ENCODE results near the gene HHAT.

The HHAT gene

GRCh38 chr1:210688512-210689234, 360.0 kb downstream of the HHAT start:
- H3K27me3 ChIP-seq (ENCODE audit: control insufficient read depth in 5 of 5, insufficient read depth in 4 of 5, low read length in 5 of 5): no peaks in the 10 kb centered on the region
- no peak overlapping the region for H3K27ac ChIP-seq (ENCODE audit: low read depth, low read length)
- H3K9ac ChIP-seq (ENCODE audit: low read length in 5 of 5): no peak overlapping the region
- H3K4me3 ChIP-seq (ENCODE audit: low read depth in 1 of 5, low read length in 5 of 5): no peak overlapping the region
- H3K4me1 ChIP-seq (ENCODE audit: control insufficient read depth in 5 of 5, insufficient read depth in 5 of 5, low read length in 5 of 5): no peaks in the 10 kb centered on the region
- H3K9me3 ChIP-seq (ENCODE audit: control insufficient read depth in 5 of 5, low read length in 5 of 5): peaks cover 0 to 6% (median 0%) of the 10 kb centered on the region in 5 donors
- H3K36me3 ChIP-seq (ENCODE audit: control insufficient read depth in 5 of 5, insufficient read depth in 5 of 5, low read length in 5 of 5): no peaks in the 10 kb centered on the region

DNA sequence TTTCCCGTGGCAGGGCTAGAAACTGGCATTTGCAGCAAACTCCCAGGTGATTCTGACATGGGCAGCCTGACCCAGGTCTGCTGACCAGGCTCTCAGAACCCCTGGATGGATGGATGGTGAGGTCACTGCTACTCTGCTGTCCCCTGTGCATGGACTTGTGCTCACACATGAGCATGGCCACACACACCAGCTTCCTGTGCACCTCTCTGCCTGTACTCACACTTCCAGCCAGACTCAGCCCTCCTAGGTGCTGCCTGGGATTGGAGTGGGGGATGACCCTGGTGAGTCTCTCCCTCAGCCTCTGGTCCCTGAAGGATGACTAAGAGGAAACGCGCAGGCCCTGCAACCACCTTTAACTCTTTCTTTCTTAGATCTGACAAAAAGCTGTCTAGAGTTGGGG, 361.1 kb downstream of the HHAT start:
- Histone ChIP-seq H3K27ac (ENCODE audit: low read depth, low read length) (no peak overlapping the region), H3K4me1 (ENCODE audit: control insufficient read depth in 5 of 5, insufficient read depth in 5 of 5, low read length in 5 of 5) (no peaks in the 10 kb centered on the region), H3K9ac (ENCODE audit: low read length in 5 of 5) (no peak overlapping the region), H3K9me3 (ENCODE audit: control insufficient read depth in 5 of 5, low read length in 5 of 5) (peaks cover 0 to 5% (median 0%) of the 10 kb centered on the region in 5 donors), H3K4me3 (ENCODE audit: low read depth in 1 of 5, low read length in 5 of 5) (no peak overlapping the region), H3K27me3 (ENCODE audit: control insufficient read depth in 5 of 5, insufficient read depth in 4 of 5, low read length in 5 of 5) (peaks cover 0 to under 1% (median 0%) of the 10 kb centered on the region in 5 donors), H3K36me3 (ENCODE audit: control insufficient read depth in 5 of 5, insufficient read depth in 5 of 5, low read length in 5 of 5) (no peaks in the 10 kb centered on the region)

- H3K27me3 ChIP-seq (ENCODE audit: control insufficient read depth in 5 of 5, insufficient read depth in 4 of 5, low read length in 5 of 5): peaks cover 0 to 3% (median 0%) of the 10 kb centered on the region in 5 donors
- no peaks in the 10 kb centered on the region for H3K36me3 ChIP-seq (ENCODE audit: control insufficient read depth in 5 of 5, insufficient read depth in 5 of 5, low read length in 5 of 5)
- H3K9me3 ChIP-seq (ENCODE audit: control insufficient read depth in 5 of 5, low read length in 5 of 5): peaks cover 0 to 4% (median 0%) of the 10 kb centered on the region in 5 donors
- H3K4me3 ChIP-seq (ENCODE audit: low read depth in 1 of 5, low read length in 5 of 5): no peak overlapping the region
- H3K27ac ChIP-seq (ENCODE audit: low read depth, low read length): no peak overlapping the region
- no peak overlapping the region for H3K9ac ChIP-seq (ENCODE audit: low read length in 5 of 5)
- H3K4me1 ChIP-seq (ENCODE audit: control insufficient read depth in 5 of 5, insufficient read depth in 5 of 5, low read length in 5 of 5): no peaks in the 10 kb centered on the region
Measured at GRCh38 chr1:210690236-210690635, 361.5 kb downstream of the HHAT start.

GRCh38 chr1:210691039-210691610, 362.4 kb downstream of the HHAT start:
- peaks cover 0 to 3% (median 0%) of the 10 kb centered on the region in 5 donors for H3K27me3 ChIP-seq (ENCODE audit: control insufficient read depth in 5 of 5, insufficient read depth in 4 of 5, low read length in 5 of 5)
- H3K9me3 ChIP-seq (ENCODE audit: control insufficient read depth in 5 of 5, low read length in 5 of 5): peaks cover 0 to 4% (median 0%) of the 10 kb centered on the region in 5 donors
- no peaks in the 10 kb centered on the region for H3K36me3 ChIP-seq (ENCODE audit: control insufficient read depth in 5 of 5, insufficient read depth in 5 of 5, low read length in 5 of 5)
- H3K4me1 ChIP-seq (ENCODE audit: control insufficient read depth in 5 of 5, insufficient read depth in 5 of 5, low read length in 5 of 5): no peaks in the 10 kb centered on the region
- H3K4me3 ChIP-seq (ENCODE audit: low read depth in 1 of 5, low read length in 5 of 5): no peak overlapping the region
- H3K27ac ChIP-seq (ENCODE audit: low read depth, low read length): no peak overlapping the region
- H3K9ac ChIP-seq (ENCODE audit: low read length in 5 of 5): no peak overlapping the region

DNA sequence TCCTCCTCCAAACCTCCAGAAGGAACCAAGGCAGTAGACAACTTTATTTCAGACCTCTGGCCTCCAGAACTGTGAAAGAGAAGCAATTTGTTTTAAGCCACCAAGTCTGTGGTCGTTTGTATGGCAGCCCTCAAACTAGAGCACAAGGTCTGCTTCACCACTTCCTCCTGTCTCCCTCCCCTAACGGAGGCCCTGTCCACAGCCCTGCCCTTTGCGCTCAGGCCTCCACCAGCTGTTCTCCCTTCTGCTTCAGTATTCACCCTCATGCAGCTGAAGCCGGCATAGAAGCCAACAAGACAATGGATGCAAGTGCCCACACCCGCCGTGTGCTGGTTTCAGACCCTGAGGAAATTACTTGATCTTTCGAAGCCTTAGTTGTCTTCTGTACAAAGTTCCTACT, 364.1 kb downstream of the HHAT start:
- H3K9me3 ChIP-seq (ENCODE audit: control insufficient read depth in 5 of 5, low read length in 5 of 5): peaks cover 0 to 4% (median 0%) of the 10 kb centered on the region in 5 donors
- H3K9ac ChIP-seq (ENCODE audit: low read length in 5 of 5): no peak overlapping the region
- peaks cover 0 to 5% (median 0%) of the 10 kb centered on the region in 5 donors for H3K4me1 ChIP-seq (ENCODE audit: control insufficient read depth in 5 of 5, insufficient read depth in 5 of 5, low read length in 5 of 5)
- peaks cover 0 to 3% (median 0%) of the 10 kb centered on the region in 5 donors for H3K27me3 ChIP-seq (ENCODE audit: control insufficient read depth in 5 of 5, insufficient read depth in 4 of 5, low read length in 5 of 5)
- no peak overlapping the region for H3K27ac ChIP-seq (ENCODE audit: low read depth, low read length)
- H3K4me3 ChIP-seq (ENCODE audit: low read depth in 1 of 5, low read length in 5 of 5): no peak overlapping the region
- no peaks in the 10 kb centered on the region for H3K36me3 ChIP-seq (ENCODE audit: control insufficient read depth in 5 of 5, insufficient read depth in 5 of 5, low read length in 5 of 5)

DNA sequence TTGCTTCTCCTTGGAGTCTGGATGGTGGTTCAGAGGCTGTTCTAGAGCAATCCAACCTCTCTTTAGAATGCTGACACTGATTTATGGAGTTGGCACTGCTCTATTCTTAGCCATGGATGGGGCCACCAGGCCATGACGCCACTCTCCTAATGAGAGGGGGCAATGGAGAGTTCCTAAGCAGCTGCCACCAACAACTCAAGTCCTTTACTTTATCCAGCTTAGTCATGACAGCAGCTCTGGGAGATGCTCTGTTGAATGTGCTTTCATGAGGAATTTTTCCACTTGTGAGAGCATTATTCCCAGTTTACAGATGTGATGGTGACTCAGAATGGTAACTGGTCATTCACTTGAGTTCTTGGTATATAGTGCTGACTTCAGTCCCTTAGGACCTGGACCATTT, 366.3 kb downstream of the HHAT start:
- H3K27ac ChIP-seq (ENCODE audit: low read depth, low read length): no peak overlapping the region
- H3K9ac ChIP-seq (ENCODE audit: low read length in 5 of 5): no peak overlapping the region
- no peaks in the 10 kb centered on the region for H3K36me3 ChIP-seq (ENCODE audit: control insufficient read depth in 5 of 5, insufficient read depth in 5 of 5, low read length in 5 of 5)
- peaks cover 0 to 5% (median 0%) of the 10 kb centered on the region in 5 donors for H3K4me1 ChIP-seq (ENCODE audit: control insufficient read depth in 5 of 5, insufficient read depth in 5 of 5, low read length in 5 of 5)
- H3K9me3 ChIP-seq (ENCODE audit: control insufficient read depth in 5 of 5, low read length in 5 of 5): peaks cover 0 to 4% (median 0%) of the 10 kb centered on the region in 5 donors
- H3K27me3 ChIP-seq (ENCODE audit: control insufficient read depth in 5 of 5, insufficient read depth in 4 of 5, low read length in 5 of 5): peaks cover 0 to 3% (median 0%) of the 10 kb centered on the region in 5 donors
- no peak overlapping the region for H3K4me3 ChIP-seq (ENCODE audit: low read depth in 1 of 5, low read length in 5 of 5)

DNA sequence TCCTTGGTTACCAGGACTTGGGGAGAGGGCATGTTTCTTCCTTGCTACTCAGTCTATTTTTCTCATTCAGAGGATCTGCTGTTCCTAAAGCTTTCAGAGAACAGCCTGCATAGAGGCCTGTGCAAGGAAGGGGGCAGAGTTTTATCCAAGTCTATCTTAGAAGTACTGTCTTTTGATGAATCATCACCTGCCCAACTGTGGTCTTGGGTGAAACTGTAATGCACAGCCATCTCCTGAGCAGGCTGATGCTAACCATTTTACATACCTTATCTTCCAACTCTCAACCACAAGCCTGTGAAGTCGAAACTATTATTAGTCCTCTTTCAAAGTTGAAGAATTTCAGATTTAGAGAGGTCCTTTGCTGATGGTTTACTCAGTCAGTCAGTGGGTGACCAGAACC, 368.0 kb downstream of the HHAT start:
- Histone ChIP-seq H3K36me3 (ENCODE audit: control insufficient read depth in 5 of 5, insufficient read depth in 5 of 5, low read length in 5 of 5) (no peaks in the 10 kb centered on the region), H3K27me3 (ENCODE audit: control insufficient read depth in 5 of 5, insufficient read depth in 4 of 5, low read length in 5 of 5) (peaks cover 0 to 3% (median 0%) of the 10 kb centered on the region in 5 donors), H3K9ac (ENCODE audit: low read length in 5 of 5) (no peak overlapping the region), H3K27ac (ENCODE audit: low read depth, low read length) (no peak overlapping the region), H3K9me3 (ENCODE audit: control insufficient read depth in 5 of 5, low read length in 5 of 5) (peaks cover 0 to 4% (median 0%) of the 10 kb centered on the region in 5 donors), H3K4me3 (ENCODE audit: low read depth in 1 of 5, low read length in 5 of 5) (no peak overlapping the region), H3K4me1 (ENCODE audit: control insufficient read depth in 5 of 5, insufficient read depth in 5 of 5, low read length in 5 of 5) (peaks cover 0 to 5% (median 0%) of the 10 kb centered on the region in 5 donors)

DNA sequence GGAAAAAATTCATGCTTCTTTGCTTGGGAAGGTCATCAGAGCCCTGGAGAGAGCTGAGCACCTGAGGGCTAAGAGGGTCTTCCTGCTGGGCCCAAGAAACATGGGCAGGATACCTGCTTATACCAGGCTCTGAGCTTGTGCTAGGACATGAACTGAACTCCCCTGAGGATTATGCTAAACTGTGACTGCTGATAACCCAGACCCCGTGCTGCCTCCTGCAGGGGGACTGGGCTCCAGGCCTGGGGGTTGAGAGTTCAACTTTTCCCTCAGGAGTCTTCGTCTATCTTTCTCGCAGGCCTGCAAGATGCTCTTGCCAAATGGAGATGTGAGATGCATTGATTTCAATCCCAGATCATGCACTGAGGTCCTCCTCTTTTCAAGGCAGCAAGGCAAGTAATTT, 368.5 kb downstream of the HHAT start:
- peaks cover 0 to 4% (median 0%) of the 10 kb centered on the region in 5 donors for H3K9me3 ChIP-seq (ENCODE audit: control insufficient read depth in 5 of 5, low read length in 5 of 5)
- no peak overlapping the region for H3K9ac ChIP-seq (ENCODE audit: low read length in 5 of 5)
- H3K27me3 ChIP-seq (ENCODE audit: control insufficient read depth in 5 of 5, insufficient read depth in 4 of 5, low read length in 5 of 5): peaks cover 0 to 3% (median 0%) of the 10 kb centered on the region in 5 donors
- peaks cover 0 to 5% (median 0%) of the 10 kb centered on the region in 5 donors for H3K4me1 ChIP-seq (ENCODE audit: control insufficient read depth in 5 of 5, insufficient read depth in 5 of 5, low read length in 5 of 5)
- no peak overlapping the region for H3K4me3 ChIP-seq (ENCODE audit: low read depth in 1 of 5, low read length in 5 of 5)
- H3K36me3 ChIP-seq (ENCODE audit: control insufficient read depth in 5 of 5, insufficient read depth in 5 of 5, low read length in 5 of 5): no peaks in the 10 kb centered on the region
- no peak overlapping the region for H3K27ac ChIP-seq (ENCODE audit: low read depth, low read length)

GRCh38 chr1:210698661-210699060, 370.0 kb downstream of the HHAT start:
- H3K9me3 ChIP-seq (ENCODE audit: control insufficient read depth in 5 of 5, low read length in 5 of 5): peaks cover 0 to under 1% (median 0%) of the 10 kb centered on the region in 5 donors
- H3K4me1 ChIP-seq (ENCODE audit: control insufficient read depth in 5 of 5, insufficient read depth in 5 of 5, low read length in 5 of 5): peaks cover 0 to 5% (median 0%) of the 10 kb centered on the region in 5 donors
- no peaks in the 10 kb centered on the region for H3K36me3 ChIP-seq (ENCODE audit: control insufficient read depth in 5 of 5, insufficient read depth in 5 of 5, low read length in 5 of 5)
- H3K4me3 ChIP-seq (ENCODE audit: low read depth in 1 of 5, low read length in 5 of 5): no peak overlapping the region
- peaks cover 0 to 3% (median 0%) of the 10 kb centered on the region in 5 donors for H3K27me3 ChIP-seq (ENCODE audit: control insufficient read depth in 5 of 5, insufficient read depth in 4 of 5, low read length in 5 of 5)
- H3K27ac ChIP-seq (ENCODE audit: low read depth, low read length): no peak overlapping the region
- H3K9ac ChIP-seq (ENCODE audit: low read length in 5 of 5): no peak overlapping the region

DNA sequence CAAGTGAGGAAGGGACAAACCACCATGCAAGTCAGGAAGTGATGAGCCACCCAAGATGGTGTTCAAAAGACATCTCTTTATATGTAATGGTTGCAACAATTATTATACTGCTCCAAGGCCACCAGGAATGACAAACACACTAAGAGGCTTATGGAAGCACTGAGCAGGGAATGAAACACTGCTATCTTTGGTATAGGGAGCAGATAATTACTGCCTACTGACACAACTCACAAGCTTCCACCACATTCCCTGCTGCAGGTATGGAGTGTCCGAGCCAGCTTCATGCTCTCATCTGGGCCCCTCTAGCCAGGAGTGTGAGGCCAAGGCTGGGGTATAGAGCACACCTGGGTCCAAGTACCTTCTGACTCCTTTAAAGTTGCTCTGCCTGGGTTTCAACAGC, 371.4 kb downstream of the HHAT start:
- Histone ChIP-seq H3K4me3 (ENCODE audit: low read depth in 1 of 5, low read length in 5 of 5) (no peak overlapping the region), H3K27ac (ENCODE audit: low read depth, low read length) (no peak overlapping the region), H3K9me3 (ENCODE audit: control insufficient read depth in 5 of 5, low read length in 5 of 5) (no peaks in the 10 kb centered on the region), H3K27me3 (ENCODE audit: control insufficient read depth in 5 of 5, insufficient read depth in 4 of 5, low read length in 5 of 5) (peaks cover 0 to under 1% (median 0%) of the 10 kb centered on the region in 5 donors), H3K36me3 (ENCODE audit: control insufficient read depth in 5 of 5, insufficient read depth in 5 of 5, low read length in 5 of 5) (no peaks in the 10 kb centered on the region), H3K9ac (ENCODE audit: low read length in 5 of 5) (no peak overlapping the region), H3K4me1 (ENCODE audit: control insufficient read depth in 5 of 5, insufficient read depth in 5 of 5, low read length in 5 of 5) (peaks cover 0 to 5% (median 0%) of the 10 kb centered on the region in 5 donors)
